Measurements from ENCODE around the gene NEGR1. TPM values are rescaled to one million over a fixed set of nuclear protein-coding genes. Genes with fewer than 3 reads are reported as not detected.

NEGR1 gene
- total and polyA plus RNA-seq, 11 donors = 1.7 to 11.3 (median 6.8) TPM

DNA sequence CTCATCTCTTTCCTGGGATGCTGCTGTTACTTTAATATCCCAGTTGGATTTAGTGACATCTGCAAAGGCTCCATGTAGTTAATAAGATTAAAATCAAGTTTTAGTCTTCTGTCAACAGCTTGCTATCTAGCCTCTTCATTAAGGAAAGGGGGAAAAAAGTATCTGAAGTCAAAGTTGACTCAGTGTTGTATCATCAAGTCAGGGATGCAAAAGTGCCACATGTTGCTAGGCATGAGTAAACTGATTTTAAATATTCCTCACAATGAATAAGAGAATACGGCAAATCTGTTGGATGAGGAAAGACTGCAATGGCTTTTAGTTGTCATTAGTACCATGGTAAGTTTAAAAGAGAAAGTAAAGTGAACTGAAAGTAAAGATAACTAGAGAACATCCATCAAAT, 818.3 kb downstream of the NEGR1 start:
- Histone ChIP-seq H3K27ac (no peak overlapping the region), H3K27me3 (no peaks in the 10 kb centered on the region), H3K36me3 (no peaks in the 10 kb centered on the region), H3K9me3 (no peaks in the 10 kb centered on the region), H3K4me3 (no peak overlapping the region), H3K4me1 (peaks cover 0 to 14% (median 2%) of the 10 kb centered on the region in 12 donors)
- TF ChIP-seq POLR2A (IDR thresholded peaks at IDR 0.05) = no peak
- TF ChIP-seq, protein P1, sequence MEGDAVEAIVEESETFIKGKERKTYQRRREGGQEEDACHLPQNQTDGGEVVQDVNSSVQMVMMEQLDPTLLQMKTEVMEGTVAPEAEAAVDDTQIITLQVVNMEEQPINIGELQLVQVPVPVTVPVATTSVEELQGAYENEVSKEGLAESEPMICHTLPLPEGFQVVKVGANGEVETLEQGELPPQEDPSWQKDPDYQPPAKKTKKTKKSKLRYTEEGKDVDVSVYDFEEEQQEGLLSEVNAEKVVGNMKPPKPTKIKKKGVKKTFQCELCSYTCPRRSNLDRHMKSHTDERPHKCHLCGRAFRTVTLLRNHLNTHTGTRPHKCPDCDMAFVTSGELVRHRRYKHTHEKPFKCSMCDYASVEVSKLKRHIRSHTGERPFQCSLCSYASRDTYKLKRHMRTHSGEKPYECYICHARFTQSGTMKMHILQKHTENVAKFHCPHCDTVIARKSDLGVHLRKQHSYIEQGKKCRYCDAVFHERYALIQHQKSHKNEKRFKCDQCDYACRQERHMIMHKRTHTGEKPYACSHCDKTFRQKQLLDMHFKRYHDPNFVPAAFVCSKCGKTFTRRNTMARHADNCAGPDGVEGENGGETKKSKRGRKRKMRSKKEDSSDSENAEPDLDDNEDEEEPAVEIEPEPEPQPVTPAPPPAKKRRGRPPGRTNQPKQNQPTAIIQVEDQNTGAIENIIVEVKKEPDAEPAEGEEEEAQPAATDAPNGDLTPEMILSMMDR (IDR thresholded peaks at IDR 0.05) = no peak
- 66 to 80% (median 75%) methylated on average over 1 of the region's 1 CpG for WGBS, 4 donors
- no peak for DNase-seq
- intact Hi-C loops (cut with DNase I) = no loop called here
- no peak for ATAC-seq

GRCh38 chr1:71463144-71463543, 819.2 kb downstream of the NEGR1 start:
- intact Hi-C loops (cut with DNase I) = no loop called here
- peak; percentile 37 to 79 (median 58) for ATAC-seq

DNA sequence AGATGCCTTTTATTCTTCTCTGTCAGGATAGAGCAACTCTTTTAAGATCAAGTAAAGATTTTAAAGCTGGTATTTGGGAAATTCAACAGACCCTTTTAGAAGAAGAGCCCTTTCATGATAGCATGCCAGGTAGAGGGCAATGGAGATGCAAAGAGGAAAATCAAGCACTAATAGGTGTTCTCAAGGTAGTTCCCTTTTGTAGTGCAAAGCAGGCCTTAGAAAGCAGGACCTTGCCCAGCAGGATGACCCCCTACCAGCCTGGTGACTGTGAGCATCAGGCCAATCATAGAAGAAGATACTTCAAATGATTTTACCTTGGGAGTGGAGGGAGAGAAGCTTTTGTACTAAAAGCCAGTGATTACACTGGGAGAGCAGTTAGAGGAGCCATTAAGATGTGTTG, 820.1 kb downstream of the NEGR1 start:
- Histone ChIP-seq H3K36me3 (no peaks in the 10 kb centered on the region), H3K27ac (no peak overlapping the region)
- DNase-seq = no peak

More at GRCh38 chr1:71463144-71463543, 819.2 kb downstream of the NEGR1 start:
- Histone ChIP-seq H3K27ac (no peak overlapping the region), H3K9me3 (no peaks in the 10 kb centered on the region), H3K36me3 (no peaks in the 10 kb centered on the region), H3K27me3 (no peaks in the 10 kb centered on the region), H3K4me3 (no peak overlapping the region), H3K4me1 (peaks cover 0 to 14% (median 2%) of the 10 kb centered on the region in 12 donors)
- no peak for DNase-seq
- TF ChIP-seq, protein P1 (IDR thresholded peaks at IDR 0.05) = no peak
- no peak for TF ChIP-seq POLR2A (IDR thresholded peaks at IDR 0.05)
- WGBS, 4 donors = 29 to 38% (median 37%) methylated on average over 5 of the region's 5 CpGs

GRCh38 chr1:71461416-71461815, 820.9 kb downstream of the NEGR1 start:
- Histone ChIP-seq H3K4me1 (peaks cover 0 to 14% (median 2%) of the 10 kb centered on the region in 12 donors), H3K4me3 (no peak overlapping the region), H3K36me3 (no peaks in the 10 kb centered on the region), H3K27me3 (no peaks in the 10 kb centered on the region), H3K27ac (no peak overlapping the region), H3K9me3 (no peaks in the 10 kb centered on the region)
- intact Hi-C loops (cut with DNase I) = no loop called here
- TF ChIP-seq POLR2A (IDR thresholded peaks at IDR 0.05) = no peak
- TF ChIP-seq, protein P1 (IDR thresholded peaks at IDR 0.05) = no peak
- ATAC-seq = no peak
- WGBS, 4 donors = 65 to 86% (median 74%) methylated on average over 2 of the region's 2 CpGs
- no peak for DNase-seq

More for the DNA sequence above, 820.1 kb downstream of the NEGR1 start:
- Histone ChIP-seq H3K4me1 (peaks cover 0 to 14% (median 2%) of the 10 kb centered on the region in 12 donors), H3K4me3 (no peak overlapping the region), H3K9me3 (no peaks in the 10 kb centered on the region), H3K27me3 (no peaks in the 10 kb centered on the region)
- ATAC-seq = no peak
- TF ChIP-seq, protein P1 (IDR thresholded peaks at IDR 0.05) = no peak
- TF ChIP-seq POLR2A (IDR thresholded peaks at IDR 0.05) = no peak
- intact Hi-C loops (cut with DNase I) = no loop called here

All from heart left ventricle (tissue), 16 donors.